ENCODE data around the gene KDM5A.

The KDM5A gene

DNA sequence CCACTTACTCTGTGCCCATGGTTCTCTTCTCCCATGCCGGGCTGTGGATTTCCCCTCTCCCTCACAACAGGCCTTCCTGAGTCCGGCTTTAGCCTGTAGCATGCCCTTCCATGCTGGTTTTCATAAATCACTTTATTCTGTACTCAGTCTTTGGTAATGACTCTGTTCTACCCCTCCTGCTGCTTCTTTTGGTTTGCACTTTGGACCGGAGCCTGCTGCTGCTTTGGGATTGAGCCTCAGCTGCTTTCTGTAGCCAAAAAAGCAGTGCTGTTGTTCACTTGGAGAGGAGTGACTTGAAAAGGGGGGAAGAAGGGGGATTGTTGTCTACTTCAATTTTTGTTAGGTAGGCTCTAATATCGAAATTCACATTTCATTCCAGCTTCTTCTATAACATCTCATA is 118.0 kb downstream of the KDM5A start:
- peak; percentile 21 to 46 for DNase-seq

DNA sequence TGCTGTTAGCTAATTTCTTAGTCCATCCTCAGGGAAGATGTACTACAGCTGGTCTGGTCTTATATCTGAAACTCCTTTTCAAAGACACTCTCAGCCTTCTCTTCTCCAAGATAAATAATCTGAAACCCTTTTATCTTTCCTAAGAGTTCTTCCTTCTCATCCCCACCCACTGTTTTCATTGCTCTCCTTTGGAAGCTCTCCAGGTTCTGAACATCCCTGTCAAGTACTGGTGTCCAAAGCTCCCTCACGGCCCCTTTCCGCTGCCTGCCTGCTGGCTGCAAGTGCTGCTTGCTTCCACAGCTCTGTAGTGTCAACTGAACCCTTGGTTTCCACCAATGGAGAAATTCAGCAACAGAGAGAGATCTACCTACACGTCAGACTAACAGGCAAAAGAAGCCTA is 119.9 kb downstream of the KDM5A start:
- peak in 1 of 2 experiments; percentile 32 for DNase-seq

DNA sequence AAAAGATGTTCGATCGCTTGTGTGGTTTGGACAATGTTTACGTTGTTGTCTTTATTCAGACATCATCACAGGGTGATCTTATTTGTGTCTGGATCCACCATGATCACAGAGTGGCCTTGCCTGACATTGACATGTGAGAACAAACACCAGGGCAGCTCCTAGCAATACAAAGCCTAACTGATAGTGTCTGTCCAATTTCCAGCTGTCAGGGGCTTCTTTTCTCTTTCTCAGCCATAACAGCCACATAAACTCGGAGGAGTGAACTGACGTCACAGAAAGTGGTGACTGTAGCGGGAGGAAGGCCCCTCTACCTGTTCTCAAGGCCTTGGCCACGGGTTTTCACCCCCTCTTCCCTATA is 120.7 kb downstream of the KDM5A start:
- no peak for DNase-seq

DNA sequence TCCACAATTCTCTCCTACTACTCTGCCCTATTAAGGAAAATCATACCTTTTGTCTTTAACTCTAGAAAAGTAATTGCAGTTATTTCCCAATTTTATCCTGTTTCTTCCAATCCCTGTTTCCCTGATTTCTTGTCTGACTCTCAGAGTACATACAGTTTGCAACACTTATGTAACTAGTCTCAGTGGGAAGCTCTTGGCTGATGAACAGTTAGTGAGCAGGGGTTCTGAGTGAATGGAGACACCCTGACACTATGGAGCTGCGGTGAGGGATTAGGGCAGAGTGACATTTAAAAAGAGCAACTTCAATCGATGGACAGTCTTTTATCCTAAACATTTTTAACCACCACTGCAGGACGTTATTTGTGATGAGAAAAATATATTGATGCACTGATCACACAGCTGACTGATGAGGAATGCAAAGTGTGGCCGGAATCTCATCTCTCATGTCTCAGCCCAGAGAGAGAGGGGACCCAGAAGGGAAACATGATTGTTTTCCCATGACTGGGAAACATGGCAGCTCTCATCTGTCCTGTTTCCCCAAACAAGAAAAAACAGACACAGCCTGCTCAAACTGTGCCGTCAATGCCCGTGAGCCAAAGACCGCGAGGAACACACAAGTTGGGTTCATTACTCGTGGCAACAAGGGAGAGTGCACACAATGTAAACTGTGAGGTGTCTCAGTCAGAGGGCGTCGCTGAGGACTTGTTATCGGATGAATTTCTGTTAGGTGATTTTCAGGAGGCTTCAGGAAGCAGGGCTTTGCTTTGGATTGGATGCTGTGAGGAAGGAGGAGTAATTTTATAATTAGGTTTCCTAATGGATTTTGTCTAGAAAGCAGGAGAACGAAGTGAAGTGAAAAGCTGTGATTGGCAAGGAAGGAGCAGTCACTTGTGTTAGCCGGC is 121.3 kb downstream of the KDM5A start:
- DNase-seq = no peak

DNA sequence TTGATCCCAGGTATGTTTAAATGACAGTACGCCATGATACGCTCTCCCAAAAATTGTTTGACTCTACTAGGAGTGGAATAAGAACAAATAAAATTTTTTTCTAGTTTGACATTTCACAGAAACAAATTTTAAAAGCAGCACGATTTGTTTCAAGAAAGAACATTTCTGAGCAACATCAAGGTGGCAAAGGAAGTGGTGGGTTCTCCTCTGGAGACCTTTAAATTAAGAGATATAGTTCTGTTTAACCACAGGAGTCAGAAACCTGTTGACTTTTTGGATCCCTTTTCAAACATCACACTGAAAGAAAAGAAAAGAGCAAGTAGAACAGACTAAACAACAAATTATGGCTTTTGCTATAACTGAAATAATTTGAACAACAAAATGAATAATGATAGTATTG is 124.0 kb downstream of the KDM5A start:
- no peak for DNase-seq

DNA sequence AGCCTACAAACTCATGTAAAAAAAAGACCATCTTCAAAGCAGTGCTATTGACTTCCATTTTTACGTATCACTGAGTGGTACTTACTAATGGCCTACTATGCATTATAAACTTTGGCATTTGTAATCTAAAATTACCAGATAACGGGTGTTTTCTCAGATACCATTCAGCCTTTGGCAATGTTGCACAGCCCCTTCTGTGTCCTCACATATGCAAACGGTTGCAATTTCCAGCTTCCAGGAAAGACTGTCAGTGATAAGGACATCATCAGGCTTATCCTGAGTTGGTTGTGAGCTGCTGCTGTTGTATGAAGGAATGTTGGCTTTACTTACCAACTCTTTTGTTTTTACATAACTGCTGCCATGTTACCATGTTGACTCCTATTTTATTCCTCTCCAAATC is 124.9 kb downstream of the KDM5A start:
- no peak for DNase-seq

DNA sequence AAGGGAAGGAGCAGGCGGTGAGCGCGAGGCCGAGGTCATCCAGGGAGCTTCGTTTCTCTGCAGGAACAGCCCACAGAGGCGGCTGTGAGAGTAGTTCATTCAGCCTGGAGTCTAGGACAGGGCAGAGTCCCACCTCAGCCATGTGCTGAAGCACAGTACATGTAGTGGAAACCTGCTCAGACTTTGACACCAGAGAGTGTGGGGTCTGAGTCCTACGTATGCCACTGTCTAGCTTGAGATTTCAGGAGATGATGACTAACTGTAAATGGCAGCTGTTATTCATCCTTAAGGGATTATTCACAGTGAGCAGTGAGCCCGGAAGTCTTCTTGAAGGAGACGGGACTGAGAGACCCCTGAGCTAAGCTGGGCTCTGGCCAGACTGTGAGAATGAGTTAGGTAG is 125.5 kb downstream of the KDM5A start:
- DNase-seq = no peak

DNA sequence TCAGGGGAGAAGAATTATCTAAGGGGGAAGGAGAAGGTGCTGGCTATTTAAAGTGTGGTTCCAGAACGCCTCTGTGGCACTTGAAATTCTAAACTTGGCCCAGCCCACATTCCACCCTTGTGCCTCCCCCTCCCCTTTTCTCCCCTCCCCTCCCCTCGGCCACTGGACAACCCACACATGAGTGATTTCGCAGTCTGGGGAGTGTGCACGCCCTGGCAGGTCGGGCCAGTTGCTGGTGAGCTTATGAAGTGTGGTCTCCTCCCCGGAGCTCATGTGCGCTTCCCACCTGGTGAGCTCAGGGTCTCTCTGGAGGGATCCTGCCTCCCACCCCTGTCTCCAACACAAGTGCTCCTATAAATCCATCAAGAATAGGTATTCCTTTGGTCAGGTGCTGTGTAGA is 126.3 kb downstream of the KDM5A start, which contains the start of gene SLC6A13:
Gene SLC6A13, minus strand, starts transcription at position 20 of the 400 bp plus-strand sequence. CDS start 2,784 bp downstream, outside the sequence.
- no peak for DNase-seq

DNA sequence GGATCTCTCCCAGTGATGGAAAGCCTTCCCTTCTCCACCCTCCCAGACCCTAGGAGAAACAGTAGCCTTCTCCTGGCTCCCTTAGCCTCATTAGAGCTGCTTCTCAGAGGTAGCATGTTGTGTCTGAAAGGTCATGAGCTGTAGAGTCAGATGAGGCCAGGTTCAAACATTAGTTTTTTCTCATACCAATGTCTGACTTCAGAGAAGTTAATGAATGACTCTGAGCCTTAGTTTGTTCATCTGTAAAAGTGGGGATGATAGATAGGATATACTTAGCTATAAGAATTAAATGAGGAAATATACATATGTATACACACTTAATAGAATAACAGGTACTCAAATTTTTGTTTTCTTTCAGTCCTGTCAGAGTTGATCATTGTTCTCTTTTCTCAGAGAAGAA is 127.0 kb downstream of the KDM5A start:
- DNase-seq = no peak

DNA sequence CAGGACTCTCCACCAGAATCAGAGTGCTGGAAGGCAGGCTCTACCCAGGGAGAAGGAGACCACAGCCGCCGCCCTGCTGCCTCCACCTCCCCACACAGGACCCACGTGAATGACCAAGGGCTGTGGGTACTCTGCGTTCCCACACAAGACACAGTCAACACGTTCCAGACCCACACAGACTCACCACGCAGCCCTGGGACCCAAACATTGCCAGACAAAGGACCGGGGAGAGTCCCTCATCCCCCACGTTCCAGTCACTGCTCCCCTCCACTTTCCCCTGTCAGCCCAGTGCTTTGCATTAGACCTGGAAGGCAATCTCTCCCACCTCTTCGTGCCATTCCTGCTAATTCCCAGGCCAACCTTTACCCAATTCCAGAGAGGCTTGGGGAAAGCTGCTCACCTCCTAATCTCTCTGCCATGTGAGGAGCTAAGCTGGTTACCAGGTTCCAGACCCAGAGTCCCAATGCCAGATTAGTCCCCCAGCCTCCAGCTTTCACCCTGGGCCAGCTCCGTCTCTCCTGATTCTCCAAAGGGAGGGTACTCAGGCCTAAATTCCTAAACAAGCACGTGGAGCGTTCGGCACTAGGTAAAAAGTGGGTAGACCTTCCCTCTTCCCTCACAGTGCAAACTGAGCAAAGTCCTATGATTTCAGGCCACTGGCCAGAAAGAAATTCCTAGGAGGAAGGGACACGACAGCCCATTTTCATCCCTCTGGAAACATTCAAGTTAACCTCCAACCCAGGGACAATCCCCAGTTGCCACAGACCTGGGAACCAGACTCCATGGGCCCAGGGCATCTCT is 131.4 kb downstream of the KDM5A start:
- DNase-seq = no peak

DNA sequence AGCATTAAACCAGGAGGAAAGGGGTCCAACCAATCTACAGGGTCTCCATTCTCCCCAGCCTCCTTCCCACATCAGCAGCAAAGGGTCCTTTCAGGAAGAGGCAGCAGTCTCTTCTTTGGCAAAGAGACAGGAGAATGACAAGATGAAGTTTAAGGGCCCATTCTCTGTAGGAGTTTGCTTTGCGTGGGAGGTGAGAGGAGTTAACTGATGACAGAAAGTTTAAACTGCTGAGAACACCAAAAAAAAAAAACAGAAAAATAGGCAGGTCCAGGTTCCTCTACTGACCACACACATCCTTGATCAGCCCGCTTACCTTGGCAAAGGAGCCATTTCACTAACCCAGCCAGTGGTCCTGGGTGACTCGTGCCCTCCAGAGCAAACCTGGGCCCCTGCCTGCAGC is 132.2 kb downstream of the KDM5A start:
- no peak for DNase-seq

DNA sequence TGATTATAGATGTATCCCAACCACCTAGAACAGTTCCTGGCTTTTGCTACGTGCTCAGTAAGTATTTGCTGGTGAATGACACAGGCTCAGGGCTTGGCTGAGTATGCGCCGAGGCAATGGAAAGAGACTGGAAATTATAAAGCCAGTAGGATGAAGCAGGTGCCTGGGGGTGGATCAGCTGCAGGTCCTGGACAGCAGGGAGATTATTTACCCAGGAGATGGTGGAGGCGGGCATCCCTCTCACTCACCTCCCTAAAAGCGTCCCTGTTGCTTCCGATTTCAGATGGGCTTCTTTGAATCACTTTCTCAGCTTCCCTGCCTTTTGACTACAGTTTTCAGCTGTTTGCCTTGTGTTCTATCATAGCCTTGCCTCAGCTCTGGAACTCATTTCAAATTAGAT is 132.9 kb downstream of the KDM5A start:
- DNase-seq = no peak

DNA sequence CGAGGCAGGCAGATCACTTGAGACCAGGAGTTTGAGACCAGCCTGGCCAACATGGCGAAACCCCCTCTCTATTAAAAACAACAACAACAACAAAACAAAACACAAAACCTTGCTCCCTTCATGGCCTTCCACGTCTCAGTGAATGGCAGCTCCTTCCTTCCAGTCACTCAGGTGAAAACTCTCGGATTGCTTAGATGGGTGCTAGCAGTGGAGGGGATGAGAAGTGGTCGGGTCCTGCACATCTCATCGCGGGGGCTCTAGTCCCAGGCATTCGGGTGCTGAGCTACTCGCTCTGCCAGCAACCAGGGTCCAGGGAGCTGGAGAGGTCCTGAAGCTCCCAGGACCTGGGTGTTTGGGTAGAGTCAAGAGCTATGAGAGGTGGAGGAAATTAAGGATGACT is 134.2 kb downstream of the KDM5A start:
- no peak for DNase-seq

DNA sequence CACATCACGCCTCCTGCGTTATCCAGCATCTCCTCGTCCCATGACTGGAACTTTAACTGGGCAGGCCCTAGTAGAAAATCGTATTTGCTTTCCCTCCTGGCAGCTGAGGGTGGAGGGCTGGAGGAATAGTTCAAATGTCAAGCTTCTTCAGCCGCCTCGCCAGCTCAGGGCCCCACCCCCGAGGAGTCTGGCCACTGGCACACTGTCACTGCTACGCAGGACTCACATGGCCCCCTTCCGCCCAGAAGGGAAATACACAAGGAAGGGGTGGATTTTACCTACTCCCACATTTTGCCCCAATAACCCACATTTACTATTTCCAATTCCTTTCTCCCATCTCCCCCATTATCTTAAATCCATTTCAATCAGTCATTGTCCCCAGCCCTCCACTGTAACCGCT is 135.1 kb downstream of the KDM5A start:
- DNase-seq = no peak

DNA sequence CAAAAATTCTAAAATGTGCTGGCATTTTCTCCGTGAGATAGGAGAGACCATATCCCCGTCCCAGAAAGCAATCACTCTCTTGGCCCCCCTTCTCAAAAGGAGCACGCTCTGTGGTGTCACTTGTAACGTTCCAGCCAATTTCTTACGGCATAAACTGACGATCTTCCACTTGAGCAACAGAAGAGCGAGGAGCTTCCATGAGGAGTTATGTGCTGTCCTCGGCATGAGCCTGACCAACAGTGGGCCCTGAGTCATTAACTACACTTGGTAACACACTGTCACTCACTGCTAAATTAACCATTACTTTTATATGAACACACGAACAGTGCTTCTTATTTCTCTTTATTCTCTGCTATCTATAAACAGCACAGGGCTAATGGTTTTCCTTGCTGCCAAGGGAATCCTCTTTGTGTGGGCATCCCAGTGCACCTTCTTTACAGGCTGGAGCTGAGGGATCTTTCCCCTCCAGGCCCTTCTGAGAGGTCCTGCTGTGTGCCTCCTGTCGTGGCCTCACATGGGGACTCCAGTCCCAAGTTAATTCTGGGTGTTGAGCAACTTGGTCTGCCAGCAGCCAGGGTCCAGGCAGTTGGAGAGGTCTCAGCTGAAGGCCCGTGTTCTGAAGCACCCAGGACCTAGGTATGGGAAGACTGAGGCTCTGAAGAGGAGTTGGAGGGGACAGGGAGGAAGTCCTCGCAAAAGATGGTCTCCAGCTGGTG is 135.8 kb downstream of the KDM5A start:
- DNase-seq = no peak

DNA sequence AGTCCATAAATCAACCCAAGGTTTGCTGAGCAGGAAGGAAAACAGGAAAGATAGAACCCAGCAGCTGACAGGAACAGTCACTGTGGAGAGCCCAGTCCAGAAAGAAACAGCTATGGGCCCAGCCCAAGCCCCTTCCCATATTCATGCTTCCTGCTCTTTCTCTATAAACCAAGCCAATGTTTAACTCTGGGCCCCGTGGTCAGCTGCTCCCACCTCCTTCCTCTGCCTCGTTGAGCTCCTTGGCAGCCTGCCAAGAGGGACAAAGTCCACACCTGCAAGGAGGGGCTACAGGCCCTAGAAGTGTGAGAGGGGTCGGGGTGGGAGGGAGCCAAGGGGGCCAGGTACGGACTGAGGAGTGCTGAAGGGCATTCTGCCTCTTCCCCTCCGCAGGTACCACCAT is 136.5 kb downstream of the KDM5A start:
- no peak for DNase-seq

DNA sequence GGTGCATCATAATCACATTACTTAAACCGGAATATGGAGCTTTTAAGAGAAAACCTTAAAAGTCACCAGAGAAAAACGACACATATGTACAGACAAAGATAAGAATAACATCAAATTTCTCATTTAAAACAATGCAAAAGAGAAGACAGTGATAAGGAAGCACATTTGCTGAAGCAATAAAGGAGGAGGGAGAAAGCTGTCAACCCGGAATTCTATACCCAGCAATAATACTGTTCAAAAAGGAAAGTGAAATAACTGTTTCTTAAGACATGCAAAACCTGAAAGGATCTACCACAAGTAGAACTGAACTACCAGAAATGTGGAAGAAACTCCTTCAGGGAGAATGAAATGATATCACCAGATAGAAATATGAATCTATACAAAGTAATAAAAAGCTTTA is 141.8 kb downstream of the KDM5A start:
- DNase-seq = no peak

DNA sequence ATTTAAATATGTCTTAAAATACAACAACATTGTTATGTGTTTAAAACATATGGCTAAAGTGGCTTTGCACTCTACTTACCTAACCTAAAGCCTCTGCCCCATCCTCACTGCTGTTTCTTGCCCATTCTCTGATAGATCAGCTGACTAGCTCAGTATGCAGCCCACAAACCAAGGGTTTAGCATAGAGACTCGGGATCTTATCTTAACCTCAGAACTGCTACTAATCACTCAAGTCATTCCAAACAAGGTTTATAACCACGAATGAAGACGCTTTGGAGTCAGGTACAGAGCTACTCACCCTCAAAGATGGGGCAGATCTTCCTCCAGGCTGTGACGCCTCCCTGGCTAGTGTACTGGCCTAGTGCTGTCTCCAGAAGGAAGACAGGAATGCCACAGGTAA is 145.7 kb downstream of the KDM5A start:
- DNase-seq = no peak

DNA sequence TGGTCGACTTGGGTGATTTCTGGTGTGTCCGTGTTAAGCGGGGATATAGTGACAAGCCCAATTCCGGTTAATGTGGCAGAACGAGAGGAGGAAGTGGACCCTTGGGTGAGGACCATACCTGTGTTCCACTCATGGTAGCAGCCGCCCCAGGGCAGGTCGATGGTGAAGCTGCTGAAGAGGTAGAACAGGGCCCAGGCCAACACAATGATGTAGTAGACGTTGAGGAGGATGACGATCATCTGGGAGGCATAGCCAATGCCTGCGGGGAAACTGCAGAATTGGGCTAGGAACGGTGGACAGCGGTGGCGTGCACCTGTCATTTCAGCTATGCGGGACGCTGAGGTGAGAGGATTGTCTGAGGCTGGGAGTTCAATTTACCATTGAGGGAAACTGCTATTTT is 146.6 kb downstream of the KDM5A start:
- DNase-seq = no peak

DNA sequence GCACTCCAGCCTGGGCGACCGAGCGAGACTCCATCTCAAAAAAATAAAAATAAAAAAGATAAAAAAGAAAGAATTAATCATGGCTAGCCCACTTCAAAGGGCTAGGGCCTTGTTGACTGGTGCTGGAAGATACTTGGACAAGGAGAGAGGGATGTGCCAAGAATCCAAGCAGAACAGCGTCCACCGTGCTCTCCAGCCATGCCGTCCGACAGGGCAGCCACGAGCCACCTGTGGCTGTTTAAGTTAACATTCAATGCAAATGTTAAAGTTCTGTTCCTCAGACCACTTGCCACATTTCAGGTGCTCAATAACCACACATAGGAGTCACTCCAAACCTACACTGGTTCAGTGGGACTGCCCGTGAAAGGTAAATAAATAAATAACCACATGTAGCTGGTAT is 147.9 kb downstream of the KDM5A start:
- no peak for DNase-seq

DNA sequence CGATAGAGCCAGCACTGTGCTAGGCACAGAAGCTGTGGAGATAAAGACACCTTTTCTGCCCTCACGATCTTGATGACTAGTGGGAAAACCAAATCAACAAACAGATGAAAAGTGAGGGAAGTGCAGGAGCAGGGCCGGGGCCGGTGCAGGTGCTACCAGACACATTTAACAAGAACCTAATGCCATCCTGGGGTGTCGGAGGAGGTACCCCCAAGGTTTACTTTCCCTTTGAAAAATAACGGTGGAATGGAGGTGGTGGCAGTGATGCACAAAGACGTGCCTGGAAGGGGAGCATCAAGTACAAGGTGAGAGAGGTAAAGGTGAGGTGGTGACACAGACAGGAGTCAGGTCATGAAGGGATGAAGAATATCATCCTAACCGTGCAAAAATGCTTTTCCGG is 148.6 kb downstream of the KDM5A start:
- DNase-seq = no peak

DNA sequence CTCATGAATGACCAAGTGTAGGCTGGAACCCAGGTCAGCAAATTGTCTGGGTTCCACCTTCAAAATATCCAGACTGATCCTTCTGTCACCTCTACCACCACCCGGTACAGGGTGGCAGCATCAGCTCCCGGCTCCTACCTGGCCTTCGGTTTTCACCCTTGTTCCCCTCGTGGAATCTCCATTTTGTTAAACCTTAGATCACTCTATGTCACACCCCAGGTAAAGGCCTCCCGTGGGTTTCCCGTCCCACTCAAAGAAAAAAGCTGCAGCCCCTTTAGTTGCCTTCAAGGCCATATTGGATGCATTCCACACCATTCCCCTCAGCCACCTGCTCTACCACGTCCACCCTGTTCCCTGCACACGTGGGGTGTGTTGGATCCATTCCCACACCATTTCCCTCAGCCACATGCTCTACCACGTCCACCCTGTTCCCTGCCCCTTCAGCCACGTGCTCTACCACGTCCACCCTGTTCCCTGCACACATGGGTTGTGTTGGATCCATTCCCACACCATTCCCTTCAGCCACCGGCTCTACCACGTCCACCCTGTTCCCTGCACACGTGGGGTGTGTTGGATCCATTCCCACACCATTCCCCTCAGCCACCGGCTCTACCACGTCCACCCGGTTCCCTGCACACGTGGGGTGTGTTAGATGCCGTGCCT is 150.3 kb downstream of the KDM5A start:
- no peak for DNase-seq

DNA sequence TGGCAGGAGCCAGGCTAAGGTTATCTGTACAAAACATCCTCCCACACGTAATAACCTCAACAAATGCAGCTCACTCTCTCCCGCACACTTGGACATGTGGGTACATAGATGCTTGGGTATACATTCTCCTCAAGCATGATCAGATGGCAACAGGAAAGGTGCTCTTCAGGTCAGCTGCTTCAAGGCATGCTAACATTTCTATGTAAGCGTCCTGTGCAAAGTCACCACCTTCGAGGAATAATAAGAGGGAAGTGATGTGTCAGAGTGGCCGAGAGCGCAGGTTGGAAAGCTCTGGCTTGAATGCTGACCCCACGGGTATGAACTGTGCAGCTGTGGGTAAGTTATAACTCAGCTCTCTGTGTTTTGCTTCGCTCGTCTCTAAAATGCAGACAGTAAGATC is 151.0 kb downstream of the KDM5A start:
- DNase-seq = no peak
